GM23248 (cell line): ENCODE measurements around the gene PDXDC1. TPM values are rescaled to one million over a fixed set of nuclear protein-coding genes. Genes with fewer than 3 reads are reported as not detected.
"Not testable (repeated sequence)": the region's sequence is repeated elsewhere in the genome, so short reads cannot be mapped to it uniquely, and the experiment has no call there.

ENCODE experiments used
- DNase-seq: peaks from one replicate; pipeline ENCODE4 v3.0.0-alpha.2; 2015
- H2AFZ ChIP-seq: fragments of 200-600 bp; sonication (generic); 2 replicates; pipeline ENCODE4 v1.6.1; 2016; ENCODE audit warnings: antibody characterized with exemption
- H3F3A ChIP-seq: fragments of 200-600 bp; sonication (generic); 2 replicates; pipeline ENCODE4 v1.6.1; 2016; ENCODE audit warnings: mild to moderate bottlenecking, antibody characterized with exemption, mixed run types; ENCODE audit not compliant: insufficient read depth
- H3K27ac ChIP-seq: fragments of 200-600 bp; sonication (generic); 2 replicates; pipeline ENCODE4 v1.5.1; 2016; ENCODE audit warnings: mild to moderate bottlenecking
- H3K27me3 ChIP-seq: fragments of 200-600 bp; sonication (generic); replicated peaks from 2 replicates; pipeline ENCODE4 v1.6.1; 2016; ENCODE audit warnings: mild to moderate bottlenecking; ENCODE audit not compliant: insufficient read depth
- H3K36me3 ChIP-seq: fragments of 200-600 bp; sonication (generic); 2 replicates; pipeline ENCODE4 v1.6.1; 2016; ENCODE audit warnings: low read depth, mild to moderate bottlenecking
- H3K4me1 ChIP-seq: fragments of 200-600 bp; sonication (generic); 2 replicates; pipeline ENCODE4 v1.6.1; 2016; ENCODE audit warnings: mild to moderate bottlenecking; ENCODE audit not compliant: insufficient read depth
- H3K4me2 ChIP-seq: fragments of 200-600 bp; sonication (generic); one replicate; pipeline ENCODE4 v1.6.1; 2016; ENCODE audit warnings: mild to moderate bottlenecking; ENCODE audit not compliant: unreplicated experiment
- H3K4me3 ChIP-seq: fragments of 200-600 bp; sonication (generic); 2 replicates; pipeline ENCODE4 v1.5.1; 2016; ENCODE audit warnings: mild to moderate bottlenecking
- H3K79me2 ChIP-seq: fragments of 200-600 bp; sonication (generic); 2 replicates; pipeline ENCODE4 v1.6.1; 2016; ENCODE audit warnings: mild to moderate bottlenecking; ENCODE audit not compliant: insufficient read depth
- H3K9ac ChIP-seq: fragments of 200-600 bp; sonication (generic); 2 replicates; pipeline ENCODE4 v1.6.1; 2016; ENCODE audit warnings: mild to moderate bottlenecking
- H3K9me2 ChIP-seq: fragments of 200-600 bp; sonication (generic); 2 replicates; pipeline ENCODE4 v1.6.1; 2016; ENCODE audit warnings: mixed run types, mild to moderate bottlenecking, moderate library complexity; ENCODE audit not compliant: insufficient read depth
- H3K9me3 ChIP-seq: fragments of 200-600 bp; sonication (generic); one replicate; pipeline ENCODE4 v1.6.1; 2017; ENCODE audit warnings: low read depth
- H4K20me1 ChIP-seq: fragments of 200-600 bp; sonication (generic); 2 replicates; pipeline ENCODE4 v1.6.0; 2016; ENCODE audit not compliant: insufficient read depth
- WGBS, 2 experiments: methylation state at CpG; one replicate each; pipeline ENCODE4 v1.1.6; 2015 to 2017; ENCODE audit warnings: low lambda C conversion rate in 2 of 2, low coverage in 1 of 2; ENCODE audit errors: missing lambda C conversion rate in 2 of 2; 5-methylcytosine and 5-hydroxymethylcytosine counted together
- in situ Hi-C: fragments of 300-500 bp; cut with MboI; formaldehyde crosslinking; loops from 2 replicates; pipeline ENCODE4 v1.15.0; 2020
- polyA plus RNA-seq: library from polyadenylated mRNA; unstranded; fragments of >200 nt; fragmentation: Nextera tagmentation; extraction: Ambion mirVana; gene quantifications from 2 replicates; pipeline ENCODE4 v1.2.1, GENCODE V29; 2016
- total RNA-seq: library from RNA; depleted of rRNA; stranded (reverse); fragments of >200 nt; shearing (Covaris generic); gene quantifications from 2 replicates; pipeline ENCODE4 v1.2.3, GENCODE V29; 2014

PDXDC1 gene
- total and polyA plus RNA-seq, 2 experiments from 2014 or later = 61.1 to 63.9 TPM

- H3K27me3 ChIP-seq, in situ Hi-C loops, H2AFZ ChIP-seq, H4K20me1 ChIP-seq, H3K4me3 ChIP-seq, H3K9me2 ChIP-seq, H3K9me3 ChIP-seq: not testable (repeated sequence)
- Histone ChIP-seq H3K79me2 (peaks cover 38% of the 10 kb centered on the region), H3K4me2 (peak overlapping the region; percentile 57), H3K36me3 (peaks cover 29% of the 10 kb centered on the region), H3K9ac (peak overlapping the region; percentile 16), H3K4me1 (peaks cover 47% of the 10 kb centered on the region), H3F3A (peaks cover 59% of the 10 kb centered on the region), H3K27ac (peak overlapping the region; percentile 86)
- DNase-seq = peak; percentile 88
- 4 to 6% methylated on average over 4 of the region's 4 CpGs for WGBS, 2 experiments
Measured at GRCh38 chr16:15016951-15017580, 42.2 kb downstream of the PDXDC1 start.

DNA sequence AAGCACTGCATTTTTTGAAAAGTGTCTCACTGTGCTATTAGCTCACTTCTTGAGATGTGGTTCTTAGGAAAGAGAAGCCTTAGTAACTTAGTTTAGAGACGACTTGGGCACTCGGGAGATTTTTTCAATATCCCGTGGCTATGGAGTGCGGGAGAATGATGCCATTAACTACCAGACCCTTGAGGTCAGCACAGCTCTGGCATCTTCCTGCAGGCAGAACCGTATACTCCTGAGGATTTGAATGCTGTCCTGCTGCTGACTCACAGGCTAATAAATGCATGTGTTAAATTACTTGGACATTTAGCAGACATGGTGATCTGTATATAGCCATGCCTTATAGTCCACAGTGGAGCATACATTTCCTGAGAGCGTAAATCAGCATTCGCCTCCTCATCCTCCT, 46.6 kb downstream of the PDXDC1 start:
- Histone ChIP-seq H3K4me1 (peaks cover 43% of the 10 kb centered on the region), H3K79me2 (peaks cover 67% of the 10 kb centered on the region), H3K27ac (peak overlapping the region; percentile 64), H3K36me3 (peaks cover 42% of the 10 kb centered on the region), H3K4me2 (peak overlapping the region; percentile 44), H3F3A (peaks cover 70% of the 10 kb centered on the region)
- H3K27me3 ChIP-seq, H3K9me3 ChIP-seq, H3K9me2 ChIP-seq, H3K9ac ChIP-seq, in situ Hi-C loops, H4K20me1 ChIP-seq, H2AFZ ChIP-seq, H3K4me3 ChIP-seq: not testable (repeated sequence)
- 42 to 54% methylated on average over 7 of the region's 7 CpGs for WGBS, 2 experiments
- peak; percentile 79 for DNase-seq

- in situ Hi-C loops = not testable (repeated sequence)
- H3K27ac ChIP-seq = peak overlapping the region; percentile 64
Measured at GRCh38 chr16:15022194-15022593, 47.4 kb downstream of the PDXDC1 start.

DNA sequence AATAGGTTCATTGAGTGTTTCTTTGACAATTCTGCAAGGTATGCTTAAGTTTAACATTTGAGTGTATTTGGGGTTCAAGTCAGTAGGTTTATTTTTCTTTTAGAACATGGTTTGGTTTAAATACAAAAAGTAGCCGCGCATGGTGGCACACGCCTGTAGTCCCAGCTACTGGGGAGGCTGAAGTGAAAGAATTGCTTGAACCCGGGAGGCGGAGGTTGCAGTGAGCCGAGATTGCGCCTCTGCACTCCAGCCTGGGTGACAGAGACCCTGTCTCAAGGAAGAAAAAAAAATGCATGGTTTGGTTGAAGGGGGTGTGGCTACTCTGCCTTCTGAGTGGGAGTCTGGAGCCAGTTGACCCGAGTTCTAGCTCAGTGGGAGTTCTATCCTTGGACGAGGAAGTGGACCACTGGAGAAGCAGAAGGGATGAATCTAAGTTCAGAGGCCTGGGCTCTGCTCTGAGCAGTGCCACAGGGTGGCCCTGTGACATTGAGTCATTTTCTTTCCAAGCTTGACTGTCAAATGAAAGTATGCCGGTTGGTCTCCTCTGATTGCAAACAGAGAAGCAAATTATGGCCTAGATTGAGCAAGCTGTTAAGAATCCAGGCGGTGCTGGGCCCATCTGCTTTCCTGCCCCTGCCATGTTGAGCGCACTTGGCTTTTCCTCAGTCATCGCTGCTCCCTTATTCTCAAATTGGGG, 48.7 kb downstream of the PDXDC1 start:
- H3K36me3 ChIP-seq = peaks cover 32% of the 10 kb centered on the region
- H4K20me1 ChIP-seq, in situ Hi-C loops, H3K9ac ChIP-seq, H3K9me3 ChIP-seq, H3K4me2 ChIP-seq, H3K27me3 ChIP-seq, H3K4me3 ChIP-seq, H2AFZ ChIP-seq, H3K9me2 ChIP-seq: not testable (repeated sequence)
- H3F3A ChIP-seq = peaks cover 69% of the 10 kb centered on the region
- WGBS, 2 experiments = 63 to 64% methylated on average over 13 of the region's 13 CpGs
- H3K27ac ChIP-seq = peak overlapping the region; percentile 41
- H3K4me1 ChIP-seq = peaks cover 32% of the 10 kb centered on the region
- peak; percentile 57 for DNase-seq
- peaks cover 83% of the 10 kb centered on the region for H3K79me2 ChIP-seq

More at GRCh38 chr16:15022194-15022593, 47.4 kb downstream of the PDXDC1 start:
- Histone ChIP-seq H3K4me1 (peaks cover 35% of the 10 kb centered on the region), H3K36me3 (peaks cover 36% of the 10 kb centered on the region), H3K79me2 (peaks cover 74% of the 10 kb centered on the region), H3F3A (peaks cover 70% of the 10 kb centered on the region)
- DNase-seq = peak; percentile 42
- H2AFZ ChIP-seq, H3K4me3 ChIP-seq, H3K27me3 ChIP-seq, H3K9me3 ChIP-seq, H3K4me2 ChIP-seq, H3K9me2 ChIP-seq, H4K20me1 ChIP-seq, H3K9ac ChIP-seq: not testable (repeated sequence)
- 47 to 49% methylated on average over 4 of the region's 4 CpGs for WGBS, 2 experiments

DNA sequence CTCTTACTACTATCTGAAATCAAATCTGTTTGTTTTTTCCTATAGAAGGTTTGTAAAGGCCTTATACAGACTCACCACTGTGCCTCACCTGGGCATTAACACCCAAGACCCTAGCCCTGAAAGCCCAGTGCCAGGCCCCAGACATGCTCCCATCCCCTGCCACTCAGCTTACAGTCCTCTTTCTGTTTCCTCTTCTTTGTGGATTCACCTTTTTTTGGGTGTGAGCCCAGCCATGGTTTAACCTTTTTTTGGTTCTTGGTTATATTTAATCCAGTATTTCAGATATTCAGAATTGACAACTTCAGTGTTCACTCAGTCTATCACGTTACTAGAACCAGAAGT, 50.0 kb downstream of the PDXDC1 start:
- H4K20me1 ChIP-seq, H3K4me3 ChIP-seq, H3K27me3 ChIP-seq, H3K9ac ChIP-seq, in situ Hi-C loops, H2AFZ ChIP-seq, DNase-seq, H3K9me3 ChIP-seq, H3K9me2 ChIP-seq: not testable (repeated sequence)
- Histone ChIP-seq H3K79me2 (peaks cover 87% of the 10 kb centered on the region), H3K36me3 (peaks cover 23% of the 10 kb centered on the region), H3K4me1 (peaks cover 42% of the 10 kb centered on the region), H3F3A (peaks cover 73% of the 10 kb centered on the region), H3K4me2 (peak overlapping the region; percentile 46), H3K27ac (peak overlapping the region; percentile 40)
- WGBS, 2 experiments = 47 to 68% methylated on average over 1 of the region's 1 CpG

- H3K27me3 ChIP-seq, H2AFZ ChIP-seq, H4K20me1 ChIP-seq, H3K4me3 ChIP-seq, H3K9me2 ChIP-seq, H3K9ac ChIP-seq, in situ Hi-C loops, H3K9me3 ChIP-seq: not testable (repeated sequence)
- DNase-seq = peak; percentile 73
- Histone ChIP-seq H3K27ac (peak overlapping the region; percentile 40), H3K36me3 (peaks cover 23% of the 10 kb centered on the region), H3F3A (peaks cover 72% of the 10 kb centered on the region), H3K79me2 (peaks cover 86% of the 10 kb centered on the region), H3K4me2 (peak overlapping the region; percentile 46), H3K4me1 (peaks cover 43% of the 10 kb centered on the region)
- 57 to 64% methylated on average over 14 of the region's 14 CpGs for WGBS, 2 experiments
Measured at GRCh38 chr16:15025234-15025951, 50.6 kb downstream of the PDXDC1 start.

- H4K20me1 ChIP-seq, H3K4me3 ChIP-seq, H2AFZ ChIP-seq, H3K9ac ChIP-seq, H3K9me2 ChIP-seq, H3K4me2 ChIP-seq, H3K9me3 ChIP-seq, H3K27ac ChIP-seq, H3K27me3 ChIP-seq, DNase-seq, in situ Hi-C loops: not testable (repeated sequence)
- 79 to 86% methylated on average over 6 to 7 of the region's 8 CpGs for WGBS, 2 experiments
- peaks cover 33% of the 10 kb centered on the region for H3K4me1 ChIP-seq
- peaks cover 60% of the 10 kb centered on the region for H3F3A ChIP-seq
- peaks cover 22% of the 10 kb centered on the region for H3K36me3 ChIP-seq
- peaks cover 72% of the 10 kb centered on the region for H3K79me2 ChIP-seq
Measured at GRCh38 chr16:15027051-15027450, 52.2 kb downstream of the PDXDC1 start.
